ENCODE measurements around the gene FOXP4. TPM values are rescaled to one million over a fixed set of nuclear protein-coding genes. Genes with fewer than 3 reads are reported as not detected.

The FOXP4 gene
- total RNA-seq, 4 donors from 2014 or later = 10.8 to 30.7 (median 17.7) TPM

DNA sequence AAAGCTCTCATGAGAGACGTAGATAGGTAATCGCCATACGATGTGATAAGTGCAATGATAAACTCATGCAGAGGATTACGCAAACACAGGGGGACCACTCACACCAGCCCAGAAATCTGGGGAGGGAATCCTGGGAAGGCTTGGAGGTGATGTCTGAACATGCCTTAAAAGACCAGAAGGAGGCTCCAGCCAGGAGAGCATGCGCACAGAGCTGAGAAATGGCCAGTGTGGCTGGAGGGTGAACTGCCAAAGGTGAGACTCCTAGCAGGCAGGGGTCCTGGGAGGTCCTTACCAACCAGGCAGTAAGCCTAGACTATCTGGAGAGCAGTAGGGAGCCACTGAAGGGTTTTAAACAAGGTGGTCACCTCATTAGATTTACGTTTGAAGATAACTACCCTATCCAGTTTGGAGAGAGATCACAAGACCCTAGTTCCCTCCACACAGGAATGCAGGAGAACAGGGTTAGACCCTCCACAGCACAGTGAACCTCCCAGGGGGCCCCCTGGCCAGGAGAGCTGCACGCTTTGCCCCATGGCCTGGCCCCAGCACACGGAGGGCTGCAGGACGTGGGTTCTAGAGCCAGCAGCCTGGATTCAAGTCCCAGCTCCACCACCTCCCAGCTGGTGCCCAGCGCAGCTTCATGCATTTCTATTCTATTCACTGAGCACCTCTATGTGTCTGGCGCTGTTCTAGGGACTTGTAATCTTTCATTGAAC, 105.2 kb downstream of the FOXP4 start:
- H3K27ac ChIP-seq (replicated peaks in 1 of 4) = no peak overlapping the region
- WGBS = 77% methylated on average over 10 of the region's 11 CpGs
- H3K4me3 ChIP-seq = no peak overlapping the region
- no peaks in the 10 kb centered on the region for H3K36me3 ChIP-seq
- peaks cover 0 to 5% (median 3%) of the 10 kb centered on the region in 4 donors for H3K4me1 ChIP-seq
- H3K27me3 ChIP-seq = peaks cover 0 to 33% (median 0%) of the 10 kb centered on the region in 4 donors
- H3K9me3 ChIP-seq = no peaks in the 10 kb centered on the region
- TF ChIP-seq EP300 (IDR thresholded peaks at IDR 0.05) = no peak
- TF ChIP-seq POLR2AphosphoS5 (IDR thresholded peaks at IDR 0.05) = no peak
- no peak for TF ChIP-seq CTCF (IDR thresholded peaks at IDR 0.05)
- TF ChIP-seq POLR2A (IDR thresholded peaks at IDR 0.05; ENCODE audit: low read depth) = no peak
- DNase-seq (ENCODE audit: extremely low spot score) = no peak
- intact Hi-C loops (cut with DNase I) = no loop called here

Small RNAs within 50 kb of the gene (small RNA-seq; reads per million reads assigned to genes)
- 0 reads per million in 3 donors for gene MIR4641

Other genes starting within 250 kb of the FOXP4 start
- not detected for gene NCR2, start 210.8 kb upstream of the FOXP4 start, total RNA-seq
- 1 to 10 TPM in 3 of 4 donors, under 1 TPM in 1; 0.83 to 4.6 (median 3.5) TPM for gene MDFI, start 92.1 kb downstream of the FOXP4 start, total RNA-seq
- gene TFEB, start 189.2 kb downstream of the FOXP4 start, total RNA-seq = 10 to 100 TPM; 24.2 to 46.7 (median 33.1) TPM
- gene PGC, start 201.0 kb downstream of the FOXP4 start, total RNA-seq = 1 to 10 TPM in 1 of 4 donors, under 1 TPM in 2, not detected in 1; 0.83 to 1.1 (median 0.92) TPM
- gene FRS3, start 233.5 kb downstream of the FOXP4 start, total RNA-seq = 1 to 10 TPM; 5.0 to 9.9 (median 6.7) TPM
- gene PRICKLE4, start 234.4 kb downstream of the FOXP4 start, total RNA-seq = 1 to 10 TPM; 2.1 to 5.8 (median 4.1) TPM
- 100 to 1,000 TPM in 2 of 4 donors, 10 to 100 TPM in 2; 52.1 to 117 (median 86.9) TPM for gene TOMM6, start 241.3 kb downstream of the FOXP4 start, total RNA-seq